ENCODE results near the gene LEPR. TPM values are rescaled to one million over a fixed set of nuclear protein-coding genes. Genes with fewer than 3 reads are reported as not detected.

Gene LEPR
- total RNA-seq, 1 experiment from 2014 or later = 3.0 TPM

- Histone ChIP-seq H3K36me3 (ENCODE audit: control insufficient read depth, insufficient read depth, low read length) (no peaks in the 10 kb centered on the region), H3K27me3 (ENCODE audit: control insufficient read depth, insufficient read depth, low read length) (no peaks in the 10 kb centered on the region), H3K27ac (ENCODE audit: low read length) (no peak overlapping the region), H3K4me3 (ENCODE audit: low read depth in 2 of 2, low read length in 2 of 2) (no peak overlapping the region), H3K4me1 (ENCODE audit: control insufficient read depth, insufficient read depth, low read length) (peaks cover 14% of the 10 kb centered on the region; the same call in 1 of the 2 replicates), H3K9me3 (ENCODE audit: control insufficient read depth, insufficient read depth, low read depth, low read length) (no peaks in the 10 kb centered on the region)
- TF ChIP-seq TCF7L2 (IDR thresholded peaks at IDR 0.05; ENCODE audit: low read depth, low read length) (no peak), SIN3A (IDR thresholded peaks at IDR 0.05; ENCODE audit: borderline replicate concordance, insufficient read depth, low read depth, low read length) (no peak)
- POLR2A ChIA-PET = no interaction called here
- in situ Hi-C loops (cut with HindIII; ENCODE audit: low pct_unique_long_range_greater_than_20kb, low sequenced_read_pairs) = no loop called here
- ATAC-seq (no peak), DNase-seq (ENCODE audit: low read depth, low spot score) (no peak)
- intact Hi-C loops (cut with micrococcal nuclease; ENCODE audit: unreplicated experiment) = no loop called here
- CTCF ChIA-PET = no interaction called here
- no TSS peak for BruUV-seq (replicated peaks)
These were observed 5.9 kb upstream of the LEPR start for GRCh38 chr1:65414538-65414937.

- ChIA-PET POLR2A (no interaction called here), CTCF (no interaction called here)
- no peak for TF ChIP-seq TCF7L2 (IDR thresholded peaks at IDR 0.05; ENCODE audit: low read depth, low read length)
- no peak for TF ChIP-seq CTCF (IDR thresholded peaks at IDR 0.05)
- no peak for TF ChIP-seq REST (IDR thresholded peaks at IDR 0.05; ENCODE audit: insufficient read depth in 1 of 2, low read depth in 2 of 2, low read length in 1 of 2)
- TF ChIP-seq SIN3A (IDR thresholded peaks at IDR 0.05; ENCODE audit: borderline replicate concordance, insufficient read depth, low read depth, low read length) = no peak
- no peak for TF ChIP-seq POLR2AphosphoS5 (IDR thresholded peaks at IDR 0.05; ENCODE audit: low read depth, low read length)
- H3K4me3 ChIP-seq (ENCODE audit: low read depth in 2 of 2, low read length in 2 of 2) = no peak overlapping the region
- intact Hi-C loops (cut with micrococcal nuclease; ENCODE audit: unreplicated experiment) (no loop called here), in situ Hi-C loops (cut with HindIII; ENCODE audit: low pct_unique_long_range_greater_than_20kb, low sequenced_read_pairs) (no loop called here)
- DNase-seq (ENCODE audit: low read depth, low spot score) = no peak
- ATAC-seq = no peak
- no peaks in the 10 kb centered on the region for H3K9me3 ChIP-seq (ENCODE audit: control insufficient read depth, insufficient read depth, low read depth, low read length)
- no TSS peak for BruUV-seq (replicated peaks)
- H3K27me3 ChIP-seq (ENCODE audit: control insufficient read depth, insufficient read depth, low read length) = no peaks in the 10 kb centered on the region
- H3K36me3 ChIP-seq (ENCODE audit: control insufficient read depth, insufficient read depth, low read length) = no peaks in the 10 kb centered on the region; the same call in 1 of the 2 replicates
- peaks cover 16% of the 10 kb centered on the region; the same call in 1 of the 2 replicates for H3K4me1 ChIP-seq (ENCODE audit: control insufficient read depth, insufficient read depth, low read length)
- no peak overlapping the region for H3K27ac ChIP-seq (ENCODE audit: low read length)
These were observed 3.7 kb upstream of the LEPR start for GRCh38 chr1:65416767-65417166.

GRCh38 chr1:65417729-65418128 lies 2.7 kb upstream of the LEPR start:
- H3K27ac ChIP-seq (ENCODE audit: low read length) = no peak overlapping the region; the same call in 1 of the 2 replicates
- no peak for DNase-seq (ENCODE audit: low read depth, low spot score)
- no peak overlapping the region for H3K4me3 ChIP-seq (ENCODE audit: low read depth in 2 of 2, low read length in 2 of 2)
- BruUV-seq (replicated peaks) = no TSS peak
- POLR2A ChIA-PET = no interaction called here
- intact Hi-C loops (cut with micrococcal nuclease; ENCODE audit: unreplicated experiment) = no loop called here
- TF ChIP-seq POLR2AphosphoS5 (IDR thresholded peaks at IDR 0.05; ENCODE audit: low read depth, low read length) = no peak
- TF ChIP-seq TCF7L2 (IDR thresholded peaks at IDR 0.05; ENCODE audit: low read depth, low read length) = no peak
- TF ChIP-seq REST (IDR thresholded peaks at IDR 0.05; ENCODE audit: insufficient read depth in 1 of 2, low read depth in 2 of 2, low read length in 1 of 2) = no peak
- no peak for TF ChIP-seq CTCF (IDR thresholded peaks at IDR 0.05)
- TF ChIP-seq SIN3A (IDR thresholded peaks at IDR 0.05; ENCODE audit: borderline replicate concordance, insufficient read depth, low read depth, low read length) = no peak
- no peak for ATAC-seq
- no peaks in the 10 kb centered on the region; the same call in 1 of the 2 replicates for H3K36me3 ChIP-seq (ENCODE audit: control insufficient read depth, insufficient read depth, low read length)
- CTCF ChIA-PET = no interaction called here
- H3K27me3 ChIP-seq (ENCODE audit: control insufficient read depth, insufficient read depth, low read length) = no peaks in the 10 kb centered on the region
- H3K4me1 ChIP-seq (ENCODE audit: control insufficient read depth, insufficient read depth, low read length) = peaks cover 24% of the 10 kb centered on the region
- in situ Hi-C loops (cut with HindIII; ENCODE audit: low pct_unique_long_range_greater_than_20kb, low sequenced_read_pairs) = no loop called here
- H3K9me3 ChIP-seq (ENCODE audit: control insufficient read depth, insufficient read depth, low read depth, low read length) = no peaks in the 10 kb centered on the region
